HepG2 (cell line): ENCODE results near the gene ERCC2. TPM values are rescaled to one million over a fixed set of nuclear protein-coding genes. Genes with fewer than 3 reads are reported as not detected.
A peak's percentile ranks its signal among the peaks of the same experiment; 100 is the strongest.

Source experiments
- CEBPB ChIP-seq: IDR thresholded peaks from 2 replicates; pipeline ENCODE4 v1.6.1; 2011; ENCODE audit warnings: low read depth, low read length, improper control_type of control experiment, borderline replicate concordance
- DR1 ChIP-seq: sonication (generic); formaldehyde crosslinking; IDR thresholded peaks from 2 replicates; pipeline ENCODE4 v1.8.0; 2021; ENCODE audit warnings: mild to moderate bottlenecking, missing genetic modification reagents, inconsistent platforms
- ELF1 ChIP-seq: sonication (generic); formaldehyde crosslinking; IDR thresholded peaks from 2 replicates; pipeline ENCODE4 v1.4.0; 2020; ENCODE audit warnings: missing genetic modification reagents
- ETV5 ChIP-seq: IDR thresholded peaks from 2 replicates; pipeline ENCODE4 v1.6.1; 2018; ENCODE audit warnings: missing biosample characterization, missing genetic modification reagents, inconsistent platforms, borderline replicate concordance
- GFI1 ChIP-seq: sonication (generic); formaldehyde crosslinking; IDR thresholded peaks from 2 replicates; pipeline ENCODE4 v1.5.0; 2020; ENCODE audit warnings: missing genetic modification reagents, mild to moderate bottlenecking, borderline replicate concordance
- JUNB ChIP-seq: sonication (generic); formaldehyde crosslinking; IDR thresholded peaks from 2 replicates; pipeline ENCODE4 v1.8.0; 2022; ENCODE audit warnings: missing genetic modification reagents, mild to moderate bottlenecking, borderline replicate concordance
- MXI1 ChIP-seq: IDR thresholded peaks from 3 replicates; pipeline ENCODE4 v1.6.1; 2012; ENCODE audit warnings: low read depth, low read length, inconsistent platforms, borderline replicate concordance
- PITX1 ChIP-seq: sonication (generic); formaldehyde crosslinking; IDR thresholded peaks from 2 replicates; pipeline ENCODE4 v1.5.1; 2020; ENCODE audit warnings: mild to moderate bottlenecking, missing genetic modification reagents
- POLR2A ChIP-seq, 2 experiments: IDR thresholded peaks; 2 replicates each; pipeline ENCODE4 v1.6.1; 2011; ENCODE audit warnings: low read depth in 2 of 2, low read length in 2 of 2, mild to moderate bottlenecking in 1 of 2, moderate library complexity in 1 of 2; ENCODE audit not compliant: insufficient read depth in 1 of 2
- RBFOX2 ChIP-seq: fragments of 200-400 bp; formaldehyde crosslinking; IDR thresholded peaks from 2 replicates; pipeline ENCODE4 v1.6.1; 2017; ENCODE audit warnings: low read depth, mild to moderate bottlenecking, low read length
- RELA ChIP-seq: sonication (generic); formaldehyde crosslinking; IDR thresholded peaks from 2 replicates; pipeline ENCODE4 v1.4.0; 2020; ENCODE audit warnings: missing genetic modification reagents
- RFXAP ChIP-seq: sonication (generic); formaldehyde crosslinking; IDR thresholded peaks from 2 replicates; pipeline ENCODE4 v1.4.0; 2020; ENCODE audit warnings: missing genetic modification reagents, borderline replicate concordance
- SP4 ChIP-seq: sonication (generic); formaldehyde crosslinking; IDR thresholded peaks from 2 replicates; pipeline ENCODE4 v1.8.1; 2023; ENCODE audit warnings: mild to moderate bottlenecking, missing genetic modification reagents
- SPEN ChIP-seq: sonication (generic); formaldehyde crosslinking; IDR thresholded peaks from 2 replicates; pipeline ENCODE4 v1.5.1; 2020; ENCODE audit warnings: low read depth, mild to moderate bottlenecking, missing genetic modification reagents
- TARDBP ChIP-seq: sonication (generic); formaldehyde crosslinking; IDR thresholded peaks from 2 replicates; pipeline ENCODE4 v1.8.0; 2022; ENCODE audit warnings: mild to moderate bottlenecking, missing genetic modification reagents
- ZFY ChIP-seq: sonication (generic); formaldehyde crosslinking; IDR thresholded peaks from 2 replicates; pipeline ENCODE4 v1.4.0; 2020; ENCODE audit warnings: missing genetic modification reagents
- ZSCAN22 ChIP-seq: sonication (generic); formaldehyde crosslinking; IDR thresholded peaks from 2 replicates; pipeline ENCODE4 v1.4.0; 2020; ENCODE audit warnings: mild to moderate bottlenecking, missing genetic modification reagents
- ZSCAN31 ChIP-seq: sonication (generic); formaldehyde crosslinking; IDR thresholded peaks from 2 replicates; pipeline ENCODE4 v1.5.0; 2020; ENCODE audit warnings: low read depth, mild to moderate bottlenecking, missing genetic modification reagents
- polyA plus RNA-seq, 8 experiments: library from polyadenylated mRNA; depleted of rRNA in 3 of 8; stranded (reverse) in 7 of 8; unstranded in 1 of 8; fragments of >200 nt; fragmentation: Illumina TruSeq in 4 of 8; extraction: Trizol in 4 of 8; gene quantifications; 2 replicates each; pipeline versions ENCODE4 v1.2.1 to v1.2.3, GENCODE V29; 2011 to 2016; ENCODE audit warnings: low read depth in 4 of 8, missing spikeins in 1 of 8, mixed read lengths in 1 of 8; ENCODE audit not compliant: insufficient read depth in 1 of 8
- total RNA-seq, 5 experiments: library from RNA; depleted of rRNA; stranded (reverse); fragments of >200 nt; fragmentation: Illumina TruSeq; extraction: Trizol; gene quantifications; 2 replicates each; pipeline ENCODE4 v1.2.3, GENCODE V29; 2016; ENCODE audit warnings: low read depth in 1 of 5
- TF ChIP-seq, protein P1 (sequence below): sonication (generic); formaldehyde crosslinking; IDR thresholded peaks from 2 replicates; pipeline ENCODE4 v1.8.0; 2022; ENCODE audit warnings: missing genetic modification reagents, mild to moderate bottlenecking, inconsistent platforms, borderline replicate concordance
- TF ChIP-seq, protein P2 (sequence below): sonication (generic); formaldehyde crosslinking; IDR thresholded peaks from 2 replicates; pipeline ENCODE4 v1.5.1; 2020; ENCODE audit warnings: missing genetic modification reagents, mild to moderate bottlenecking, borderline replicate concordance
- TF ChIP-seq, protein P3 (sequence below): sonication (generic); formaldehyde crosslinking; IDR thresholded peaks from 2 replicates; pipeline ENCODE4 v1.4.0; 2020; ENCODE audit warnings: missing genetic modification reagents
- TF ChIP-seq, protein P4 (sequence below): fragments of 450-650 bp; IDR thresholded peaks from 2 replicates; pipeline ENCODE4 v1.6.1; 2016

Gene ERCC2
- total and polyA plus RNA-seq, 2 of the 13 experiments (the other 11 are each of a cell fraction or from before 2014, with no cell fraction given) = 25.4 to 49.2 TPM

DNA sequence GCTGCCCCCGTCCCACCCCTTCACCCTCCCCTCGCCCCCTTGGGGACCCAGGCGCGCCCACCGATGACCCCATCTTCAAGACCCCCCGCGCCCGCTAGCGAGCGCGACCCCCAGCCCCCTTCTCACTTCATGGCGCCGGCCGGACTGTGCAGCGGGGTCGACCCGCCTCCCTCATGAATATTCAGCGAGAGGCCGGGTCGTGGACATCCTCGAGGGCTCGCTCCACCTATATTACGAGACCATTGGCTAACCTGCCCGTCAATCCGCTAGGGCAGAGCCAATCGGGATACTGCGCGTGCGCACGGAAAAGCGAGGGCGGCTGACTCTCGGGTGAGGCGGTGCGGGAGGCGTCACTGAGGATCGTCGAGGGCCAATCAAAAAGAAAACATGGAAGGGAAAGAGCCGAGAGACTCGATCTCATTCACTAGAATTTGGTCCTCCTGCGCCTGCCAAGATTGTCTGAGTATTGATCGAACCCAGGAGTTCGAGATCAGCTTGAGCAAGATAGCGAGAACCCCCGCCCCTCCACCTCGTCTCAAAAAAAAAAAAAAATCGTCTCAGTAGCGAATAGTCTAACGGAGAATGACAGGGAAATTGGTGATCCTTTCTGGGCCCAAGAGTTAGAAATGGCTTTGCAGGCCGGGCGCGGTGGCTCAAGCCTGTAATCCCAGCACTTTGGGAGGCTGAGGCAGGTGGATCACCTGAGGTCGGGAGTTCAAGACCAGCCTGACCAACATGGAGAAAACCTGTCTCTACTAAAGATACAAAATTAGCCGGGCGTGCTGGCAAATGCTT, at the start of gene ERCC2 (continued):
- TF ChIP-seq, protein P1, sequence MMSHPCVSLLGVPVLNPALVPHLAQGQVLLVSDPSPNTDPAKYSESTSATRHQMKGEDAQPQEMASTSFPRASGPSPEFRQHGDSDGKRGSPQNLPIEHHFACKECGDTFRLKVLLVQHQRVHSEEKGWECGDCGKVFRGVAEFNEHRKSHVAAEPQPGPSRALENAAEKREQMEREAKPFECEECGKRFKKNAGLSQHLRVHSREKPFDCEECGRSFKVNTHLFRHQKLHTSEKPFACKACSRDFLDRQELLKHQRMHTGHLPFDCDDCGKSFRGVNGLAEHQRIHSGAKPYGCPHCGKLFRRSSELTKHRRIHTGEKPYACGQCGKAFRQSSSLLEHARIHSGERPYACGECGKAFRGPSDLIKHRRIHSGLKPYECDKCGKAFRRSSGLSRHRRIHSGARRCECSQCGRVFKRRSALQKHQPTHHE = no peak
- TF ChIP-seq RBFOX2 (0 out of 2 replicates have a peak, but pooled peaks have one; percentile 48), RELA (CRISPR knock-in tag) (no peak), POLR2A (IDR thresholded peaks at IDR 0.05; ENCODE audit: insufficient read depth in 1 of 2, low read depth in 2 of 2, low read length in 2 of 2) (peak; percentile 66 to 76), MXI1 (peak; percentile 18; the same call in 1 of the 3 replicates), ZSCAN31 (CRISPR knock-in tag) (peak; percentile 48; the same call in 1 of the 2 replicates), ELF1 (peak; percentile 11; the same call in 1 of the 2 replicates), ZFY (peak; percentile 34; the same call in 1 of the 2 replicates), SPEN (peak; percentile 64; the same call in 1 of the 2 replicates), CEBPB (no peak), ZSCAN22 (CRISPR knock-in tag) (no peak), RFXAP (CRISPR knock-in tag) (peak; percentile 51; the same call in 1 of the 2 replicates), TARDBP (CRISPR knock-in tag) (0 out of 2 replicates have a peak, but pooled peaks have one; percentile 0), GFI1 (CRISPR knock-in tag) (no peak), ETV5 (no peak), SP4 (CRISPR knock-in tag) (peak; percentile 95), DR1 (CRISPR knock-in tag) (no peak), PITX1 (0 out of 2 replicates have a peak, but pooled peaks have one; percentile 26), JUNB (CRISPR knock-in tag) (no peak)
- TF ChIP-seq, protein P2, sequence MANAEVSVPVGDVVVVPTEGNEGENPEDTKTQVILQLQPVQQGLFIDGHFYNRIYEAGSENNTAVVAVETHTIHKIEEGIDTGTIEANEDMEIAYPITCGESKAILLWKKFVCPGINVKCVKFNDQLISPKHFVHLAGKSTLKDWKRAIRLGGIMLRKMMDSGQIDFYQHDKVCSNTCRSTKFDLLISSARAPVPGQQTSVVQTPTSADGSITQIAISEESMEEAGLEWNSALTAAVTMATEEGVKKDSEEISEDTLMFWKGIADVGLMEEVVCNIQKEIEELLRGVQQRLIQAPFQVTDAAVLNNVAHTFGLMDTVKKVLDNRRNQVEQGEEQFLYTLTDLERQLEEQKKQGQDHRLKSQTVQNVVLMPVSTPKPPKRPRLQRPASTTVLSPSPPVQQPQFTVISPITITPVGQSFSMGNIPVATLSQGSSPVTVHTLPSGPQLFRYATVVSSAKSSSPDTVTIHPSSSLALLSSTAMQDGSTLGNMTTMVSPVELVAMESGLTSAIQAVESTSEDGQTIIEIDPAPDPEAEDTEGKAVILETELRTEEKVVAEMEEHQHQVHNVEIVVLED (CRISPR knock-in tag) = peak; percentile 45; the same call in 1 of the 2 replicates
- TF ChIP-seq, protein P3, sequence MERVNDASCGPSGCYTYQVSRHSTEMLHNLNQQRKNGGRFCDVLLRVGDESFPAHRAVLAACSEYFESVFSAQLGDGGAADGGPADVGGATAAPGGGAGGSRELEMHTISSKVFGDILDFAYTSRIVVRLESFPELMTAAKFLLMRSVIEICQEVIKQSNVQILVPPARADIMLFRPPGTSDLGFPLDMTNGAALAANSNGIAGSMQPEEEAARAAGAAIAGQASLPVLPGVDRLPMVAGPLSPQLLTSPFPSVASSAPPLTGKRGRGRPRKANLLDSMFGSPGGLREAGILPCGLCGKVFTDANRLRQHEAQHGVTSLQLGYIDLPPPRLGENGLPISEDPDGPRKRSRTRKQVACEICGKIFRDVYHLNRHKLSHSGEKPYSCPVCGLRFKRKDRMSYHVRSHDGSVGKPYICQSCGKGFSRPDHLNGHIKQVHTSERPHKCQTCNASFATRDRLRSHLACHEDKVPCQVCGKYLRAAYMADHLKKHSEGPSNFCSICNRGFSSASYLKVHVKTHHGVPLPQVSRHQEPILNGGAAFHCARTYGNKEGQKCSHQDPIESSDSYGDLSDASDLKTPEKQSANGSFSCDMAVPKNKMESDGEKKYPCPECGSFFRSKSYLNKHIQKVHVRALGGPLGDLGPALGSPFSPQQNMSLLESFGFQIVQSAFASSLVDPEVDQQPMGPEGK = 0 out of 2 replicates have a peak, but pooled peaks have one; percentile 1
- TF ChIP-seq, protein P4, sequence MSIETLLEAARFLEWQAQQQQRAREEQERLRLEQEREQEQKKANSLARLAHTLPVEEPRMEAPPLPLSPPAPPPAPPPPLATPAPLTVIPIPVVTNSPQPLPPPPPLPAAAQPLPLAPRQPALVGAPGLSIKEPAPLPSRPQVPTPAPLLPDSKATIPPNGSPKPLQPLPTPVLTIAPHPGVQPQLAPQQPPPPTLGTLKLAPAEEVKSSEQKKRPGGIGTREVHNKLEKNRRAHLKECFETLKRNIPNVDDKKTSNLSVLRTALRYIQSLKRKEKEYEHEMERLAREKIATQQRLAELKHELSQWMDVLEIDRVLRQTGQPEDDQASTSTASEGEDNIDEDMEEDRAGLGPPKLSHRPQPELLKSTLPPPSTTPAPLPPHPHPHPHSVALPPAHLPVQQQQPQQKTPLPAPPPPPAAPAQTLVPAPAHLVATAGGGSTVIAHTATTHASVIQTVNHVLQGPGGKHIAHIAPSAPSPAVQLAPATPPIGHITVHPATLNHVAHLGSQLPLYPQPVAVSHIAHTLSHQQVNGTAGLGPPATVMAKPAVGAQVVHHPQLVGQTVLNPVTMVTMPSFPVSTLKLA = 0 out of 2 replicates have a peak, but pooled peaks have one; percentile 6
